Measurements from ENCODE around the gene MRPS34. TPM values are rescaled to one million over a fixed set of nuclear protein-coding genes. Genes with fewer than 3 reads are reported as not detected.

Gene MRPS34
- total RNA-seq, 1 experiment from 2014 or later: 132 TPM

GRCh38 chr16:1791256-1791942 lies 18.5 kb upstream of the MRPS34 start:
- no peak overlapping the region for H3K27ac ChIP-seq
- no peaks in the 10 kb centered on the region for H3K4me1 ChIP-seq (replicated peaks)
- H3K36me3 ChIP-seq: peaks cover 51% of the 10 kb centered on the region
- no peak overlapping the region for H3K4me3 ChIP-seq
- H3K27me3 ChIP-seq (replicated peaks): no peaks in the 10 kb centered on the region
- no peak for DNase-seq (ENCODE audit: low read depth in 1 of 2, low spot score in 2 of 2)
- H3K9me3 ChIP-seq (replicated peaks): no peaks in the 10 kb centered on the region

DNA sequence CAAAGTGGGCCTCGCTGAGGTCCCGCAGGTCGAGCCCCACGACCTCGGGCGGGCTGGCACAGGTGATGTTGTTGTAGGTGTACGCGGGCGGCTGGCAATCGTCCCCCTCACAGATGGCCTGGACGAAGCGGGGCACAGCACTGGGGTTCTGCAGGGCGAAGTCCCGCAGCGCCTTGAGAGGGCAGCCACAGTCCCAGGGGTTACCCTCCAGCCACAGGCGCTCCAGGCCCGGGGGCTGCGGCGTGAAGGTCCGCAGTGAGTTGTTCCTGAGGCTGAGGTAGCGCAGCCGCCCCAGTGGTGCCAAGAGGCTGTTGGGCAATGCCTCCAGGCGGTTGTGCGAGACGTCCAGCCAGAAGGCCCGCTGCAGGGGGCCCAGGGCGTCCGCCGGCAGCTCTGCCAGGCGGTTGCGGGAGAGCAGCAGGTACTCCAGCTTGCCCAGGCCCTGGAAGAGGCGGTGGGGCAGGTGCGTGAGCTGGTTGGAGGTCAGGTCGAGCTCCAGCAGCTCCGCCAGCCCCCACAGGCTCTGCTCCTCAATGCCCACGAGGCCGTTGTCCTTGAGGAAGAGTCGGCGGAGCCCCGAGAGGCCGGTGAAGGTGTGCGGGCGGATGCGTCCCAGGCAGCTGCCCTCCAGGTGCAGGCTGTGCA lies 17.8 kb upstream of the MRPS34 start:
- H3K36me3 ChIP-seq: peaks cover 58% of the 10 kb centered on the region
- no peak for DNase-seq (ENCODE audit: low read depth in 1 of 2, low spot score in 2 of 2)
- no peaks in the 10 kb centered on the region for H3K4me1 ChIP-seq (replicated peaks)
- no peaks in the 10 kb centered on the region for H3K27me3 ChIP-seq (replicated peaks)
- H3K27ac ChIP-seq: no peak overlapping the region
- H3K4me3 ChIP-seq: no peak overlapping the region
- H3K9me3 ChIP-seq (replicated peaks): no peaks in the 10 kb centered on the region

GRCh38 chr16:1790261-1790610 lies 17.3 kb upstream of the MRPS34 start:
- no peaks in the 10 kb centered on the region for H3K9me3 ChIP-seq (replicated peaks)
- H3K4me1 ChIP-seq (replicated peaks): no peaks in the 10 kb centered on the region
- H3K4me3 ChIP-seq: no peak overlapping the region
- DNase-seq (ENCODE audit: low read depth in 1 of 2, low spot score in 2 of 2): no peak
- H3K36me3 ChIP-seq: peaks cover 60% of the 10 kb centered on the region
- no peaks in the 10 kb centered on the region for H3K27me3 ChIP-seq (replicated peaks)
- no peak overlapping the region for H3K27ac ChIP-seq

DNA sequence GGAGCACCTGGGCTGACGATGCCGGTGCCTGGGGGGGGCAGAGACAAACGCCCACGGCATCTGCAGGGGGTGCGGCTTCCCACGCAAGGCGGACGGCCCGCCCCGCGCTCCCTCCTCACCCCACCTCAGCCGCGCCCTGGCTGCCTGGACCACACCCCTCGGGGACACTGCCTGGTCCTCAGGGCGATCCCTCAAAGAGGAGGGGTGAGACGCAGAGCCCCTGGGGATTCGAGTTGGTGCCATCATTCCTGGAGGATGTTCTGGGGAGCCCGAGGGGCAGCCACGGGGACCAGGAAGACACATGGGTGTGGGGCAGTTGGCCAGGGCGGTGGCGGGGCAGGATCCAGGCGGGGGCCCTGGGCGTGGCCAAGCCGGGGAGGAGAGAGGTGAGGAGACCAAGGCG lies 16.7 kb upstream of the MRPS34 start:
- Histone ChIP-seq H3K4me1 (replicated peaks) (no peaks in the 10 kb centered on the region), H3K4me3 (no peak overlapping the region), H3K9me3 (replicated peaks) (no peaks in the 10 kb centered on the region), H3K27me3 (replicated peaks) (no peaks in the 10 kb centered on the region), H3K36me3 (peaks cover 65% of the 10 kb centered on the region), H3K27ac (no peak overlapping the region)
- DNase-seq (ENCODE audit: low read depth in 1 of 2, low spot score in 2 of 2): no peak

DNA sequence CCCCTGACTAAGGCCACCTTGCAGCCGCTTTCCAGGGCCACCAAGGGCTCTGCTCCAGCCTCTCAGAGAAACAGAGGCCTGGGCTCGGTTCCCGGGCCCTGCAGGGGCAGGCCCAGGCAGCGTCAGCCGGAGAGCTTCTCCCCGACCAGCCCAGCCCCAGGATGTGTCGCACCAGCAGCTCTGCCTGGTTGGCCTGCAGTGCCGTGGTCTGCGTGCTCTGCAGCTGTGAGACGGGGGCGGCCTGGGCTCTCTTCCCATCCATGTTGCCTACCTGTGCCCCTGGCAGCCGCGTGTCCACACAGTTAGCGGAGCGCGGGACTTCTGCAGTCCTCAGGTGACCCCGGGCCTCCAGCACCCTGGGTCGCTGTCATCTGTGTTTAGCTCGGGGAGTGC lies 15.8 kb upstream of the MRPS34 start:
- Histone ChIP-seq H3K4me3 (no peak overlapping the region), H3K36me3 (peaks cover 70% of the 10 kb centered on the region), H3K27me3 (replicated peaks) (no peaks in the 10 kb centered on the region), H3K9me3 (replicated peaks) (no peaks in the 10 kb centered on the region), H3K27ac (no peak overlapping the region), H3K4me1 (replicated peaks) (peaks cover 7% of the 10 kb centered on the region; the same call in 1 of the 2 replicates)
- no peak for DNase-seq (ENCODE audit: low read depth in 1 of 2, low spot score in 2 of 2)

GRCh38 chr16:1788095-1788707 lies 15.3 kb upstream of the MRPS34 start:
- Histone ChIP-seq H3K36me3 (peaks cover 70% of the 10 kb centered on the region), H3K27me3 (replicated peaks) (no peaks in the 10 kb centered on the region), H3K9me3 (replicated peaks) (no peaks in the 10 kb centered on the region), H3K4me3 (no peak overlapping the region), H3K27ac (no peak overlapping the region), H3K4me1 (replicated peaks) (peaks cover 7% of the 10 kb centered on the region)
- DNase-seq (ENCODE audit: low read depth in 1 of 2, low spot score in 2 of 2): no peak

GRCh38 chr16:1787322-1788094 lies 14.6 kb upstream of the MRPS34 start:
- Histone ChIP-seq H3K27ac (no peak overlapping the region), H3K27me3 (replicated peaks) (no peaks in the 10 kb centered on the region), H3K4me1 (replicated peaks) (peaks cover 7% of the 10 kb centered on the region), H3K4me3 (no peak overlapping the region), H3K36me3 (peaks cover 72% of the 10 kb centered on the region), H3K9me3 (replicated peaks) (no peaks in the 10 kb centered on the region)
- no peak for DNase-seq (ENCODE audit: low read depth in 1 of 2, low spot score in 2 of 2)

- Histone ChIP-seq H3K36me3 (peaks cover 72% of the 10 kb centered on the region), H3K4me1 (replicated peaks) (peaks cover 8% of the 10 kb centered on the region), H3K27ac (no peak overlapping the region), H3K9me3 (replicated peaks) (no peaks in the 10 kb centered on the region), H3K27me3 (replicated peaks) (no peaks in the 10 kb centered on the region), H3K4me3 (no peak overlapping the region)
- no peak for DNase-seq (ENCODE audit: low read depth in 1 of 2, low spot score in 2 of 2)
Observed at GRCh38 chr16:1787056-1787321, 14.1 kb upstream of the MRPS34 start.

DNA sequence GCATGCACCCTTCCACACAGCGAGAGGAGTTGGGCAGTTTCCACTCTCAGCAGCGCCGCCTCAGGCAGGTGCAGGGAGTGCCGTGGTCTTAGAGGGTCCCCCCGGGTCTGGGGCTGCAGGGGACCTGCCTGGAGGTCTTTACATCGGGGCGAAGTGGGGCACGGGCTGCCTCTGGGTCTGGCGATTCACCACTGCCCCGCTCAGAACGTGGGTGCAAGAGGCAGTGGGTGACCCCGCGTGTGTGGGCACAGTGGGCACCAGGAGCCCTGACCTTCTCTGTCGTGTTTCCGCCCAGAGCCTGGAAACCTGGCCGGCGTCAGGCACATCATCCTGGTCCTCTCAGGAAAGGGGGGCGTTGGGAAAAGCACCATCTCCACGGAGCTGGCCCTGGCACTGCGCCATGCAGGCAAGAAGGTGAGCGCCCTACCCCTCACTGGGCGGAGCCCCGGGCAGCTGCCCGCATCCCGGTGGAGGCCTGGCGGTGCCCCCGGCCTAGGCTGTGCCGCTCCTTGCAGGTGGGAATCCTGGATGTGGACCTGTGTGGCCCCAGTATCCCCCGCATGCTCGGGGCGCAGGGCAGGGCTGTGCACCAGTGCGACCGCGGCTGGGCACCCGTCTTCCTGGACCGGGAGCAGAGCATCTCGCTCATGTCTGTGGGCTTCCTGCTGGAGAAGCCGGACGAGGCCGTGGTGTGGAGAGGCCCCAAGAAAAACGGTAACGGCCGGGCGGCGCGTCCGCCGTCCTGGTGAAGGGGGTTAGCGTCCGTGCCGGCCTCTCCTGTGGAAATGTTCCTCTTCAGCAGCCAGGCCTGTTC lies 13.5 kb upstream of the MRPS34 start:
- H3K27ac ChIP-seq: no peak overlapping the region
- H3K36me3 ChIP-seq: peaks cover 74% of the 10 kb centered on the region
- no peaks in the 10 kb centered on the region for H3K27me3 ChIP-seq (replicated peaks)
- no peak for DNase-seq (ENCODE audit: low read depth in 1 of 2, low spot score in 2 of 2)
- peaks cover 14% of the 10 kb centered on the region for H3K4me1 ChIP-seq (replicated peaks)
- no peaks in the 10 kb centered on the region for H3K9me3 ChIP-seq (replicated peaks)
- H3K4me3 ChIP-seq: no peak overlapping the region

DNA sequence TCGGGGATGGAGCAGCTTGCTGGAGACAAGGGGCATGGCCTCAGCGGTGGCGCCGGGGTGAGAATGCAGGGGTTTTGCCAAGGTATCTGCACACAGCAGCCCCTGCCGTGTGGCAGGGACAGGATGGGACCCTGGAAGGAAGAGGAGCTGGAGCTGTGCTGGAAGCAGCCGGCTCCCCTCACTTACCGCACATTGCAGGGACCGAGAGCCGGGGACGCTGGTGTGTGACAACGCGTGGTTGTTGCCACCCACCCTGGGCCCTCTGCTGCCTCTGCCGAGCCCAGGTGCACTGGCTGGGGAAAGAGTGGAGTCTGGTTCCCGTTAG lies 12.9 kb upstream of the MRPS34 start:
- peaks cover 69% of the 10 kb centered on the region for H3K36me3 ChIP-seq
- H3K4me1 ChIP-seq (replicated peaks): peaks cover 17% of the 10 kb centered on the region
- no peaks in the 10 kb centered on the region for H3K27me3 ChIP-seq (replicated peaks)
- H3K4me3 ChIP-seq: no peak overlapping the region
- no peak for DNase-seq (ENCODE audit: low read depth in 1 of 2, low spot score in 2 of 2)
- H3K27ac ChIP-seq: no peak overlapping the region
- H3K9me3 ChIP-seq (replicated peaks): no peaks in the 10 kb centered on the region

GRCh38 chr16:1784977-1785845 lies 12.3 kb upstream of the MRPS34 start:
- Histone ChIP-seq H3K27ac (no peak overlapping the region), H3K36me3 (peaks cover 64% of the 10 kb centered on the region), H3K9me3 (replicated peaks) (no peaks in the 10 kb centered on the region)

GRCh38 chr16:1782408-1783264 lies 9.7 kb upstream of the MRPS34 start, which contains the start of the genes NUBP2 and SPSB3:
TSS of gene NUBP2 (plus strand) at chr16:1782960. CDS start at chr16:1783021, 61 bp downstream.
TSS of gene SPSB3 (minus strand) at chr16:1782571. CDS start at chr16:1781483, 1,088 bp downstream.
- peaks cover 17% of the 10 kb centered on the region for H3K4me1 ChIP-seq (replicated peaks)
- peak within 1 kb of the TSS; percentile 18 for H3K27ac ChIP-seq
- H3K36me3 ChIP-seq: peaks cover 58% of the 10 kb centered on the region
- no peaks in the 10 kb centered on the region for H3K9me3 ChIP-seq (replicated peaks)
- no peaks in the 10 kb centered on the region for H3K27me3 ChIP-seq (replicated peaks)
- peak within 1 kb of the TSS; percentile 98 for H3K4me3 ChIP-seq
- peak; percentile 98 to 100 for DNase-seq (ENCODE audit: low read depth in 1 of 2, low spot score in 2 of 2)

More at GRCh38 chr16:1784977-1785845, 12.3 kb upstream of the MRPS34 start:
- Histone ChIP-seq H3K27me3 (replicated peaks) (no peaks in the 10 kb centered on the region), H3K4me3 (no peak overlapping the region), H3K4me1 (replicated peaks) (peaks cover 17% of the 10 kb centered on the region)
- no peak for DNase-seq (ENCODE audit: low read depth in 1 of 2, low spot score in 2 of 2)
